Stomach (tissue), 9 donors: ENCODE data around the gene BRSK2. TPM values are rescaled to one million over a fixed set of nuclear protein-coding genes. Genes with fewer than 3 reads are reported as not detected.

ENCODE experiments used
- DNase-seq, 2 donors: peaks; one replicate each; pipeline versions ENCODE4 v3.0.0 to v3.0.0-alpha.2; 2013 to 2019
- H3K27ac ChIP-seq, 5 donors: fragments of 200-600 bp in 4 of 5; sonication (generic) in 4 of 5; one replicate each; pipeline ENCODE4 v1.5.1; 2013 to 2019; ENCODE audit warnings: mild to moderate bottlenecking in 1 of 5, moderate library complexity in 1 of 5
- H3K27me3 ChIP-seq, 3 donors: fragments of 200-600 bp; sonication (generic); one replicate each; pipeline ENCODE4 v1.5.1; 2017 to 2019; ENCODE audit warnings: mixed run types in 1 of 3
- H3K36me3 ChIP-seq, 4 donors: fragments of 200-600 bp; sonication (generic); 1 replicate in 3 of 4; 2 replicates in 1 of 4; pipeline ENCODE4 v1.5.1; 2016 to 2019
- H3K4me1 ChIP-seq, 4 donors: fragments of 200-600 bp; sonication (generic); one replicate each; pipeline ENCODE4 v1.5.1; 2016 to 2019
- H3K4me3 ChIP-seq, 4 donors: fragments of 200-600 bp; sonication (generic) in 3 of 4; one replicate each; pipeline ENCODE4 v1.5.1; 2016 to 2019; ENCODE audit warnings: mild to moderate bottlenecking in 1 of 4
- H3K9me3 ChIP-seq, 4 donors: fragments of 200-600 bp; sonication (generic); one replicate each; pipeline ENCODE4 v1.5.1; 2016 to 2019
- CTCF ChIP-seq, 7 experiments: fragments of 450-650 bp in 4 of 7; fragments of 200-600 bp in 3 of 7; sonication (generic) in 3 of 7; IDR thresholded peaks; one replicate each; pipeline ENCODE4 v1.5.1; 2016 to 2019; ENCODE audit warnings: antibody characterized with exemption in 7 of 7, control low read depth in 2 of 7, mild to moderate bottlenecking in 1 of 7
- EP300 ChIP-seq: sonication (generic); formaldehyde crosslinking; IDR thresholded peaks from one replicate; pipeline ENCODE4 v1.6.1; 2017; ENCODE audit warnings: antibody characterized with exemption
- POLR2A ChIP-seq, 4 donors: fragments of 450-650 bp; IDR thresholded peaks; one replicate each; pipeline ENCODE4 v1.6.1; 2016; ENCODE audit warnings: antibody characterized with exemption in 4 of 4, control low read depth in 2 of 4, mild to moderate bottlenecking in 1 of 4, moderate library complexity in 1 of 4
- POLR2AphosphoS5 ChIP-seq, 3 donors: sonication (generic); formaldehyde crosslinking; IDR thresholded peaks; one replicate each; pipeline ENCODE4 v1.6.1; 2016; ENCODE audit warnings: antibody characterized with exemption in 3 of 3
- WGBS, 5 donors: extraction: QIAGEN DNeasy Blood & Tissue Kit in 3 of 5; methylation state at CpG; one replicate each; pipeline versions ENCODE4 v1.1.5 to v1.1.7; 2013 to 2018; 5-methylcytosine and 5-hydroxymethylcytosine counted together
- intact Hi-C: fragments of 100-400 bp; cut with DNase I; formaldehyde crosslinking; loops from one replicate; pipeline ENCODE4 v1.15.1; 2023; ENCODE audit warnings: low total_unique reads
- polyA plus RNA-seq, 3 donors: library from polyadenylated mRNA; stranded (reverse); fragments of 200-250 nt; gene quantifications; one replicate each; pipeline ENCODE4 v1.2.3, GENCODE V29; 2013
- total RNA-seq, 5 donors: library from RNA; depleted of rRNA; stranded (reverse); fragments of >200 nt; gene quantifications; one replicate each; pipeline versions ENCODE4 v1.1.0 to v1.2.3, GENCODE V29; 2014 to 2016
- donor health status: healthy with polysubstance abuse.
- donor health status: Bipolar disorder and iron deficiency.
- donor health status: healthy.

BRSK2 gene
- total and polyA plus RNA-seq, 8 donors: 1.8 to 6.9 (median 1.8) TPM; not detected in 3

- H3K27me3 ChIP-seq: no peaks in the 10 kb centered on the region
- H3K4me3 ChIP-seq: no peak overlapping the region
- TF ChIP-seq POLR2A (IDR thresholded peaks at IDR 0.05) (no peak), POLR2AphosphoS5 (IDR thresholded peaks at IDR 0.05) (no peak), CTCF (IDR thresholded peaks at IDR 0.05) (no peak)
- peaks cover 0 to 6% (median 2%) of the 10 kb centered on the region in 4 donors for H3K4me1 ChIP-seq
- H3K9me3 ChIP-seq: no peaks in the 10 kb centered on the region
- intact Hi-C loops: no loop called here
- no peak overlapping the region for H3K27ac ChIP-seq
- DNase-seq: peak in 1 of 2 donors; percentile 15
- 82 to 89% (median 86%) methylated on average over 10 of the region's 10 CpGs for WGBS, 5 donors
- no peaks in the 10 kb centered on the region for H3K36me3 ChIP-seq
Observed at GRCh38 chr11:1342946-1343345, 46.8 kb upstream of the BRSK2 start.

GRCh38 chr11:1343391-1344055 is 46.2 kb upstream of the BRSK2 start:
- intact Hi-C loops: no loop called here
- peaks cover 0 to 6% (median 2%) of the 10 kb centered on the region in 4 donors for H3K4me1 ChIP-seq
- peak in 1 of 2 donors; percentile 15 for DNase-seq
- 65 to 76% (median 71%) methylated on average over 20 to 25 of the region's 25 CpGs for WGBS, 5 donors
- H3K27ac ChIP-seq: no peak overlapping the region
- H3K27me3 ChIP-seq: no peaks in the 10 kb centered on the region
- no peaks in the 10 kb centered on the region for H3K9me3 ChIP-seq
- H3K4me3 ChIP-seq: no peak overlapping the region
- TF ChIP-seq POLR2AphosphoS5 (IDR thresholded peaks at IDR 0.05) (no peak), POLR2A (IDR thresholded peaks at IDR 0.05) (no peak), CTCF (IDR thresholded peaks at IDR 0.05) (no peak), EP300 (no peak)
- H3K36me3 ChIP-seq: no peaks in the 10 kb centered on the region

GRCh38 chr11:1344056-1344635 is 45.6 kb upstream of the BRSK2 start:
- H3K27ac ChIP-seq: no peak overlapping the region
- H3K27me3 ChIP-seq: peaks cover 0 to 4% (median 3%) of the 10 kb centered on the region in 3 donors
- peaks cover 0 to 6% (median 2%) of the 10 kb centered on the region in 4 donors for H3K4me1 ChIP-seq
- intact Hi-C loops: no loop called here
- TF ChIP-seq POLR2AphosphoS5 (IDR thresholded peaks at IDR 0.05) (no peak), POLR2A (IDR thresholded peaks at IDR 0.05) (no peak), CTCF (IDR thresholded peaks at IDR 0.05) (no peak), EP300 (no peak)
- no peaks in the 10 kb centered on the region for H3K36me3 ChIP-seq
- no peaks in the 10 kb centered on the region for H3K9me3 ChIP-seq
- no peak overlapping the region for H3K4me3 ChIP-seq
- 79 to 87% (median 84%) methylated on average over 26 of the region's 26 CpGs for WGBS, 5 donors
- DNase-seq: peak in 1 of 2 donors; percentile 18

GRCh38 chr11:1345737-1346513 is 43.8 kb upstream of the BRSK2 start:
- Histone ChIP-seq H3K9me3 (no peaks in the 10 kb centered on the region), H3K4me3 (no peak overlapping the region), H3K36me3 (no peaks in the 10 kb centered on the region), H3K27ac (no peak overlapping the region), H3K27me3 (peaks cover 0 to 18% (median 18%) of the 10 kb centered on the region in 3 donors), H3K4me1 (peaks cover 0 to 6% (median 2%) of the 10 kb centered on the region in 4 donors)
- no peak for TF ChIP-seq POLR2A (IDR thresholded peaks at IDR 0.05)
- intact Hi-C loops: no loop called here
- peak in 1 of 2 donors; percentile 17 for DNase-seq
- WGBS, 5 donors: 80 to 87% (median 85%) methylated on average over 22 to 28 of the region's 28 CpGs
